GM21390 (cell line): ENCODE data around the gene SAA4.
"Not testable (repeated sequence)": the region's sequence is repeated elsewhere in the genome, so short reads cannot be mapped to it uniquely, and the experiment has no call there.

Experiments used
- ATAC-seq: cut with Tn5 transposase; IDR thresholded peaks from one replicate; pipeline ENCODE4 v1.9.1; 2021; ENCODE audit not compliant: unreplicated experiment

Gene SAA4

GRCh38 chr11:18236664-18237356 is at the start of gene SAA4:
SAA4 (minus strand) TSS chr11:18236802; CDS start chr11:18235926, 876 bp downstream.
- no peak for ATAC-seq

DNA sequence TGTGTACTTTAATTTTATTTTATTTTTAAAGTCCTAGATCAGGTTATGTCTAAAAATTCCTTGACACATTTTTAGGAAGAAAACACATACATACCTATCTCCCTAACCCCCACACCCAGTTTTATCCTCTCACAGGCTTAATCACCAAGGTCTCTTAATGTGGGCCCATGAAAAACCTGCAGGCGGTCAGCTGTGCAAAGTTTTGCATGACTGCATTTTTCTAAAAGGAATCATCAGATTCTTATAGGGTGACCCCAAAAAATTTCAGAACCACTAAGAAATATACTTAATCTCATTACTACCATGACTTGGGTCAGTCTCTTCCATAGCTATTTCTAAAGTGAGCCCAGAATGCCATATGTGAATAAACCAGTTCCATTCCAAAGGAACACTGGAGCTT is 49.2 kb upstream of the SAA4 start:
- ATAC-seq: no peak

DNA sequence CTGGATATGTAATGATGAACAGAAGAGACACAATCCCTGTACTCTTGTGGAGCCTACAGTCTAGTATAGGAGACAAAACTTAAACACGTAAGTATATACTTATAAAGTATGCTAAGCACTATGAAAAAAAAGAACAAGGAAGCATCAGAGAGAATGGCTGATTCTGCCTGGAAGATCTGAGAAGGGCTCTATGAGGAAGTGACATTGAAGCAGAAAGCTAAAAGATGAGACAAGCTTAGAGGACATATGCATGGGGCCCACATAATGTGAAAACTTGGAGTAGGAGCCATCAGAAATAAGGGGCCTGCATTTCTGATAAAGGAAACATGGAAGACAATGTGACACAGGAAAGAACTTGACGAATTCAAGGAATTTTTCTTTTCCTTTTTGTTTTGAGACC is 46.0 kb upstream of the SAA4 start:
- ATAC-seq: no peak

- ATAC-seq: peak; percentile 93
Measured at GRCh38 chr11:18280438-18281045, 43.9 kb upstream of the SAA4 start.

- no peak for ATAC-seq
Measured at GRCh38 chr11:18277565-18278271, 41.1 kb upstream of the SAA4 start.

- ATAC-seq: no peak
Measured at GRCh38 chr11:18271206-18271605, 34.6 kb upstream of the SAA4 start.

DNA sequence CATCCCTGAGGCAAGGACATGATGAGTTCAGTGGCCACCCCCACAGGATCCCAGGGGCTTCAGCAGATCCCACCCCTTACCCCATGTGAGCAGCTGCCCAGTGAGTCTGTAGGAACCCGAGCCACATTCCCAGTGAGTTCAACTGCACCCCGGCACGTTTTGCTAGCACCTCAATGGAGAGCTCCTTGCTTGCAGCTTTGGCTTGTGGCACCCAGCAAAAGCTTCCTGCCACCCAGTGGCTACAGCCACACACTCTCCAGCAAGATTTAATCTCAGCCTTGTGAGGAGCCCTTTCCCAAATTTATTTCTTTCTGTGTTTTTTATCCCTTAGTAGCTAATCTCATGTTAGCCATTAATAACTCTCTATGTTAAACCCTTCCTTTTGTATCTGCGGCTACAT is 33.5 kb upstream of the SAA4 start:
- no peak for ATAC-seq

- not testable (repeated sequence) for ATAC-seq
Measured at GRCh38 chr11:18269252-18269651, 32.6 kb upstream of the SAA4 start.

DNA sequence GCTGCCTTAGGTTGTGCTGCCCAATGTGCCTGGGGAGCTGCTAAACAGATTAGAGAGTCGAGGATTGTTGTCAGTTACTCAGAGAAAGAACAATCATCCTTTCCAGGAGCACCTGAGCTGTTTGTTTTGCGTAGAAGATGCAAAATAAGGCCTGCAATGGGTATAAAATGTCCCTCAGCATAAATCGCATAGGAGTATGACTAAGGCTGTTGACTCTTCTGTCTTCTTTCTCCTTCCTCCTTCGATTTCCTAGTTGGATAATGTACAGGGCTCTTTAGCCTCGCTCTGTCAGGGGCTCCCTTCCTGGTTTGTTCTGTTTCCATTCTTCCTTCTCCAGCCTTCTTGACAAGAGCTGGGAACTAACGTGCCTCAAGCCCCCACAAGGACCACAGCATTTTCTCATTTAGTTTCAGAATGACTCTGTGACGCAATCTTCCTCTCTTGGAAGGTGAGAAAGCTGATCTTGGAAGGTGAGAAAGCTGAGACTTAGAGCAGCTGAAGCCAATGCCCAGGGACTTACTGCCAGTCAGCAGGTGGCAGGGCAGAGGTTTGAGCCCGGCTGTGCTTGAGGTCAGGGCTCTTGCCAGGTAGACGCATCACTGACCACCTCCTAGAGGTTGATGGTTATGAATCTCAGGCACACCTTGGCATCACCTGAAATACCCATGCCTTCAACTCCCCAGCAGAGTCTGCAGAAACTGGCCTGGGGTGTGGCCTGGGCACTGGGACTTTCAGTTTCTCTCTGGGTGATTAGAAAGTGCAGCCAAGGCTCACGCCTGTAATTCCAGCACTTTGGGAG is 30.9 kb upstream of the SAA4 start:
- peak; percentile 54 for ATAC-seq

- no peak for ATAC-seq
Measured at GRCh38 chr11:18265949-18266348, 29.3 kb upstream of the SAA4 start, which contains the start of gene SAA1. SAA1 (plus strand) TSS chr11:18266264; CDS start chr11:18266888, 624 bp downstream.

DNA sequence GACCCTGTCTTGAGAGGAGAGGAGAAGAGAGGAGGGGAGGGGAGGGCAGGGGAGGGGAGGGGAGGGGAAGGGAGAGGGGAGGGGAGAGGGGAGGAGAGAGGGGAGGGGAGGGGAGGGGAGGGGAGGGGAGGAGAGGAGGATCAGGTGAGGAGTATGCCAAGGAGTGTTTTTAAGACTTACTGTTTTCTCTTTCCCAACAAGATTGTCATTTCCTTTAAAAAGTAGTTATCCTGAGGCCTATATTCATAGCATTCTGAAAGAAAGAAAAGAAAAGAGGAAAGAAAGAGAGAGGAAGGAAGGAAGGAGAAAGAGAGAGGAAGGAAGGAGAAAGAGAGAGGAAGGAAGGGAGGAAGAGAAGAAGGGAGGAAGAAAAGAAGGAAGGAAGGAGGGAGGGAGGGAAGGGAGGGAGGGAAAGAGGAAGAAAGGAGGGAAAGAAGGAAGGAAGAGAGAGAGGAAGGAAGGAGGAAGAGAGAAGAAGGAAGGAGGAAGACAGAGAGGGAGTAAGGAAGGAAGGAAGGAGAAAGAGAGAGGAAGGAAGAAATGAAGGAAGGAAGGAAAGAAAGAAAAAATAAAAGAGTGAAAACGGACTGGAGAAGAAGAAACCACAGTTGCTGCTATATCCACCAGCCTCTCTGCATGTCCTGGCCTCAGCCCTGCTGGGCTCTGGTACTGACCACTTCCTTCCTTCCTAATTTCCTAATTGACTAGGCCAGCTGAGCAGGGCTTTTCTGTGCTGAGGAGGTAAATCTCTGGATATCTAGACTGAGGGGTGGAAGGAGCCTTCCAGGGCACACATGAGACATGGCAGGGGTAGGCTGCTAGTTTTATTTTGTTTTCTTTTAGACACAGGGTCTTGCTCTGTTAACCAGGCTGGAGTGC is 28.3 kb upstream of the SAA4 start:
- ATAC-seq: no peak

GRCh38 chr11:18264035-18264434 is 27.4 kb upstream of the SAA4 start:
- peak; percentile 47 for ATAC-seq

DNA sequence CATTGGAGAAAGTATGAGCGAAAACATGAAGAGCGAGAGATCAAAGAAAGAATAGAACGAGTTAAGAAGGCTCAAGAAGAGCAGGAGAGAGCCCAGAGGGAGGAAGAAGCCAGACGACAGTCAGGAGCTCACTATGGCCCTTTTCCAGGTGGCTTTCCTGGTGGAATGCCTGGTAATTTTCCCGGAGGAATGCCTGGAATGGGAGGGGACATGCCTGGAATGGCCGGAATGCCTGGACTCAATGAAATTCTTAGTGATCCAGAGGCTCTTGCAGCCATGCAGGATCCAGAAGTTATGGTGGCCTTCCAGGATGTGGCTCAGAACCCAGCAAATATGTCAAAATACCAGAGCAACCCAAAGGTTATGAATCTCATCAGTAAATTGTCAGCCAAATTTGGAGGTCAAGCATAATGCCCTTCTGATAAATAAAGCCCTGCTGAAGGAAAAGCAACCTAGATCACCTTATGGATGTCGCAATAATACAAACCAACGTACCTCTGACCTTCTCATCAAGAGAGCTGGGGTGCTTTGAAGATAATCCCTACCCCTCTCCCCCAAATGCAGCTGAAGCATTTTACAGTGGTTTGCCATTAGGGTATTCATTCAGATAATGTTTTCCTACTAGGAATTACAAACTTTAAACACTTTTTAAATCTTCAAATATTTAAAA is 26.2 kb upstream of the SAA4 start:
- not testable (repeated sequence) for ATAC-seq

GRCh38 chr11:18261721-18262120 is 25.1 kb upstream of the SAA4 start:
- no peak for ATAC-seq

DNA sequence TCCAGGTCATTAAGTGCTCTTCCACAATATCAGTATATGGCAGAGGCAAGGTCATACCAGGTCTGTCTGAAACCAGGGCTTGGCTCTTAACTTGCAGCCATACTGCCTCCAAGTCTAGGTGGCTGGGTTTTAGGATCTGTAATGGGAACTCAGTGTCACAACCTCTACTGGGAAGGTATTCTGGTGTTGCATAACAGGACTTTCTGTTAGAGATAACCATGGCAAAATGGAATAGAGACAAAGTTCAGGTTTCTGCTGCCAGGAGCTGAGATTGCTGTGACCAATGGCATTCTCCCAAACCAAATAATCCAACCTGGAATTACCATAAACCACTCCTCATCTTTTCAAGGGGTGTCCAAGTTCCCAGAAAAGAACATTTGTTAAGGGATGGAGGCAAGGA is 22.7 kb upstream of the SAA4 start:
- ATAC-seq: no peak

GRCh38 chr11:18254781-18255361 is 18.3 kb upstream of the SAA4 start:
- no peak for ATAC-seq

- no peak for ATAC-seq
Measured at GRCh38 chr11:18253778-18254338, 17.3 kb upstream of the SAA4 start.

DNA sequence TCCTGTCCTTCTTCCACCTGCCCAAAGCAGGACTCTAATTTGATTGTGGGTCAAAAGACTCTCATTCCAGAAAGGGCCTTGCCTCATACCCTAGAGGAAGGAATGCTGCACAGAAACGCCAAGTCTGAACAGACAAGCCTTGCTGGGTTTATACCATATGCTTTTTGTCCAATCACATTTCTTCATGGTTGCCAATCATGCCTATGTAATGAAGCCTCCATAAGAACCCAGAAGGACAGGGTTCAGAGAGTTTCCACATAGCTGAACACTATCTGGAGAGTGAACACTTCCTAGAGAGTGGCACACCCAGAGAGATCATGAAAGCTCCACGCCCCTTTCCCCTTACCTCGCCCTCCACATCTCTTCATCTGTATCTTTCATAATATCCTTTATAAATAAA is 16.6 kb upstream of the SAA4 start:
- ATAC-seq: no peak

GRCh38 chr11:18248561-18248960 is 12.0 kb upstream of the SAA4 start, which contains the start of gene SAA2:
SAA2 (minus strand) TSS chr11:18248668; CDS start chr11:18248011, 657 bp downstream.
- ATAC-seq: no peak
